Breast epithelium (tissue), 3 donors: ENCODE measurements around the gene LDLRAP1.

Experiments used
- POLR2A ChIP-seq: fragments of 450-650 bp; IDR thresholded peaks from one replicate; pipeline ENCODE4 v1.6.1; 2016; ENCODE audit warnings: antibody characterized with exemption, mild to moderate bottlenecking, moderate library complexity
- TF ChIP-seq, protein P1 (sequence below), 3 donors: fragments of 450-650 bp; IDR thresholded peaks; one replicate each; pipeline ENCODE4 v1.5.1; 2016 to 2017; ENCODE audit warnings: antibody characterized with exemption in 3 of 3, mild to moderate bottlenecking in 3 of 3, moderate library complexity in 3 of 3

DNA sequence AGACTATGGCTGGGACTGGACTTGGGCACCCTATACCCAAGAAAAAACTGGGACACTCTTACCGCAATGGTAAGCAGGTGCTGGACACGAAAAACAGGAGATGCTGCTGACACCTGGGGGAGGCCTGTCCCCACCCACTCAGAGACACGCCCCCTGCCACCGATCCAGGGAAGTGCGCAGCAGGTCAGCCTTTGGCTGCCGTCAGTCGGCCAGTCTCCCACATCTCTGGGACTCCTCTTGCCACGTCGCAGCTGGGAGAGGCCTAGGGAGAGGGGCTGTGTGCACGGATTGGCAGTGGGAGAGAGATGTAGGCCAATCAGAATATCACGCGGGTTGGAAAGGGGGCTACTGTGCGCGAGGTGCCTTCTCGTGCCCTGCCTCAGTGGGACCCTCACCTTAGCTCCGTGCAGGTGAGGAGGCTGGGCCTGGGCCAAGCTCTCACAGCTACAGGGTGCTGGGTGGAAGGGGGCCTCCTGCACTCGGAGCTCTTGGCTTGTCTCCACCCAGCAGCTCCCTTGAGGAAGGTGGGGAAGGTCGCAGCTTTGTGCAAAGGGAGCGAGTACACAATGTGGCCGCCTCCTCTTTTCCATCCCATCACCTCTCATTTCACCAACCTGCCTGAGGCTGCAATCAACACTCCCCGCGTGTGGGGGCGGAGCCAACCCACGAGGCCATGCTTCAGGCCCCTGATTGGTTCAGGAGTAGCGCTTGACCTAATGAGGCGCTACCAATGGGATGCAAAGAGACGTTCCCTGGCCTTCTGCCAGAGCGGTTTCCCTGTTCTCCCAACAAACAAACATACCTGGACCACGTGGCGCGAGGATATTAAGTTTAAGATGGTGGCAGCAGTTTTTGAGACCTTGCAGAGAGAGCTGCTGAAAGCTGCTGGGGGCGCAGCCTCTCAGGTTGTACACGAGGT is 25.7 kb upstream of the LDLRAP1 start:
- TF ChIP-seq POLR2A: no peak
- TF ChIP-seq, protein P1, sequence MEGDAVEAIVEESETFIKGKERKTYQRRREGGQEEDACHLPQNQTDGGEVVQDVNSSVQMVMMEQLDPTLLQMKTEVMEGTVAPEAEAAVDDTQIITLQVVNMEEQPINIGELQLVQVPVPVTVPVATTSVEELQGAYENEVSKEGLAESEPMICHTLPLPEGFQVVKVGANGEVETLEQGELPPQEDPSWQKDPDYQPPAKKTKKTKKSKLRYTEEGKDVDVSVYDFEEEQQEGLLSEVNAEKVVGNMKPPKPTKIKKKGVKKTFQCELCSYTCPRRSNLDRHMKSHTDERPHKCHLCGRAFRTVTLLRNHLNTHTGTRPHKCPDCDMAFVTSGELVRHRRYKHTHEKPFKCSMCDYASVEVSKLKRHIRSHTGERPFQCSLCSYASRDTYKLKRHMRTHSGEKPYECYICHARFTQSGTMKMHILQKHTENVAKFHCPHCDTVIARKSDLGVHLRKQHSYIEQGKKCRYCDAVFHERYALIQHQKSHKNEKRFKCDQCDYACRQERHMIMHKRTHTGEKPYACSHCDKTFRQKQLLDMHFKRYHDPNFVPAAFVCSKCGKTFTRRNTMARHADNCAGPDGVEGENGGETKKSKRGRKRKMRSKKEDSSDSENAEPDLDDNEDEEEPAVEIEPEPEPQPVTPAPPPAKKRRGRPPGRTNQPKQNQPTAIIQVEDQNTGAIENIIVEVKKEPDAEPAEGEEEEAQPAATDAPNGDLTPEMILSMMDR (IDR thresholded peaks at IDR 0.05): no peak
